ENCODE data around the gene MALRD1. TPM values are rescaled to one million over a fixed set of nuclear protein-coding genes. Genes with fewer than 3 reads are reported as not detected.

Gene MALRD1
- total RNA-seq, result 1 to 10 TPM in 2 of 4 donors, under 1 TPM in 1, not detected in 1; 0.94 to 4.5 (median 2.3) TPM

- no peaks in the 10 kb centered on the region for H3K9me3 ChIP-seq
- 94 to 95% methylated on average over 1 of the region's 1 CpG for WGBS, 2 donors
- no peak for TF ChIP-seq POLR2A (IDR thresholded peaks at IDR 0.05)
- TF ChIP-seq CTCF (IDR thresholded peaks at IDR 0.05), result no peak
These were observed at the start of gene MALRD1 for GRCh38 chr10:19048489-19048888. TSS of gene MALRD1 (plus strand) at chr10:19048801. CDS start at chr10:19048939, 138 bp downstream.

GRCh38 chr10:19003341-19003740 lies 45.3 kb upstream of the MALRD1 start:
- WGBS, 2 donors, result 47 to 57% methylated on average over 3 of the region's 3 CpGs
- no peak overlapping the region for H3K4me3 ChIP-seq (replicated peaks in 1 of 3)
- no peak overlapping the region for H3K27ac ChIP-seq
- no peaks in the 10 kb centered on the region for H3K9me3 ChIP-seq
- DNase-seq, result no peak
- H3K36me3 ChIP-seq, result no peaks in the 10 kb centered on the region
- H3K27me3 ChIP-seq, result no peaks in the 10 kb centered on the region
- no peak for TF ChIP-seq POLR2A (IDR thresholded peaks at IDR 0.05)
- no peak for TF ChIP-seq CTCF (IDR thresholded peaks at IDR 0.05)
- intact Hi-C loops (cut with DNase I), result no loop called here
- H3K4me1 ChIP-seq, result no peaks in the 10 kb centered on the region

More at GRCh38 chr10:19048489-19048888, at the start of gene MALRD1:
- no peak within 1 kb of the TSS for H3K27ac ChIP-seq
- no peak within 1 kb of the TSS for H3K4me3 ChIP-seq (replicated peaks in 1 of 3)
- no peaks in the 10 kb centered on the region for H3K36me3 ChIP-seq
- intact Hi-C loops (cut with DNase I), result no loop called here
- DNase-seq, result no peak
- no peaks in the 10 kb centered on the region for H3K27me3 ChIP-seq
- H3K4me1 ChIP-seq, result no peaks in the 10 kb centered on the region

GRCh38 chr10:19012111-19012510 lies 36.5 kb upstream of the MALRD1 start:
- Histone ChIP-seq H3K27me3 (no peaks in the 10 kb centered on the region), H3K27ac (no peak overlapping the region), H3K9me3 (no peaks in the 10 kb centered on the region), H3K36me3 (no peaks in the 10 kb centered on the region), H3K4me3 (replicated peaks in 1 of 3) (no peak overlapping the region), H3K4me1 (no peaks in the 10 kb centered on the region)
- 93 to 96% methylated on average over 2 of the region's 2 CpGs for WGBS, 2 donors
- intact Hi-C loops (cut with DNase I), result no loop called here
- TF ChIP-seq CTCF (IDR thresholded peaks at IDR 0.05) (no peak), POLR2A (IDR thresholded peaks at IDR 0.05) (no peak)
- DNase-seq, result no peak

GRCh38 chr10:19014034-19014433 lies 34.6 kb upstream of the MALRD1 start:
- intact Hi-C loops (cut with DNase I), result no loop called here
- no peak overlapping the region for H3K27ac ChIP-seq
- no peak for TF ChIP-seq POLR2A (IDR thresholded peaks at IDR 0.05)
- no peaks in the 10 kb centered on the region for H3K4me1 ChIP-seq
- H3K36me3 ChIP-seq, result no peaks in the 10 kb centered on the region
- H3K27me3 ChIP-seq, result no peaks in the 10 kb centered on the region
- no peaks in the 10 kb centered on the region for H3K9me3 ChIP-seq
- no peak overlapping the region for H3K4me3 ChIP-seq (replicated peaks in 1 of 3)
- DNase-seq, result no peak

GRCh38 chr10:19014498-19014897 lies 34.1 kb upstream of the MALRD1 start:
- intact Hi-C loops (cut with DNase I), result no loop called here
- H3K27ac ChIP-seq, result no peak overlapping the region
- no peaks in the 10 kb centered on the region for H3K4me1 ChIP-seq
- H3K4me3 ChIP-seq (replicated peaks in 1 of 3), result no peak overlapping the region
- no peaks in the 10 kb centered on the region for H3K9me3 ChIP-seq
- H3K36me3 ChIP-seq, result no peaks in the 10 kb centered on the region
- TF ChIP-seq POLR2A (IDR thresholded peaks at IDR 0.05) (no peak), CTCF (IDR thresholded peaks at IDR 0.05) (no peak)
- DNase-seq, result no peak
- H3K27me3 ChIP-seq, result no peaks in the 10 kb centered on the region

Data from thyroid gland (tissue), 4 donors.